CD14-positive monocyte (primary cell): Measurements from ENCODE around the gene VAV2. TPM values are rescaled to one million over a fixed set of nuclear protein-coding genes. Genes with fewer than 3 reads are reported as not detected.

Experiments used
- DNase-seq, 3 donors: peaks; one replicate each; pipeline ENCODE4 v3.0.0-alpha.2; 2011 to 2022
- H2AFZ ChIP-seq: 2 replicates; pipeline ENCODE4 v1.6.0; 2012; ENCODE audit warnings: mild to moderate bottlenecking, low read depth, low read length, inconsistent platforms; ENCODE audit not compliant: insufficient read depth, poor library complexity, severe bottlenecking
- H3K27ac ChIP-seq, 2 donors: 1 replicate in 1 of 2; 2 replicates in 1 of 2; pipeline ENCODE4 v1.5.1; 2012 to 2013; ENCODE audit warnings: low read length in 2 of 2, control low read depth in 1 of 2, inconsistent platforms in 1 of 2, low read depth in 1 of 2, mild to moderate bottlenecking in 1 of 2
- H3K27me3 ChIP-seq, 2 donors: one replicate each; pipeline versions ENCODE4 v1.6.0 to v1.6.1; 2011 to 2013; ENCODE audit warnings: low read length in 2 of 2; ENCODE audit not compliant: control insufficient read depth in 2 of 2, insufficient read depth in 2 of 2
- H3K36me3 ChIP-seq, 2 donors: replicated peaks in 1 of 2; 1 replicate in 1 of 2; 2 replicates in 1 of 2; pipeline versions ENCODE4 v1.5.1 to v1.6.1; 2012 to 2013; ENCODE audit warnings: low read length in 2 of 2, control low read depth in 1 of 2, inconsistent platforms in 1 of 2, mild to moderate bottlenecking in 1 of 2; ENCODE audit not compliant: insufficient read depth in 2 of 2, control insufficient read depth in 1 of 2
- H3K4me1 ChIP-seq, 2 donors: 1 replicate in 1 of 2; 2 replicates in 1 of 2; pipeline versions ENCODE4 v1.5.1 to v1.6.1; 2012 to 2013; ENCODE audit warnings: low read length in 2 of 2, control low read depth in 1 of 2, inconsistent platforms in 1 of 2, mild to moderate bottlenecking in 1 of 2, moderate library complexity in 1 of 2; ENCODE audit not compliant: insufficient read depth in 2 of 2, control insufficient read depth in 1 of 2
- H3K4me2 ChIP-seq: replicated peaks from 2 replicates; pipeline ENCODE3; 2012; ENCODE audit warnings: low read length, moderate library complexity, mild to moderate bottlenecking; ENCODE audit not compliant: poor library complexity, severe bottlenecking; ENCODE audit errors: extremely low read depth
- H3K4me3 ChIP-seq, 3 experiments: fragments of 200-600 bp in 1 of 3; sonication (generic) in 1 of 3; replicated peaks in 1 of 3; 1 replicate in 2 of 3; 2 replicates in 1 of 3; pipeline ENCODE4 v1.5.1; 2011 to 2013; ENCODE audit warnings: low read length in 3 of 3, mild to moderate bottlenecking in 3 of 3, control low read depth in 2 of 3, low read depth in 2 of 3, inconsistent platforms in 1 of 3, moderate library complexity in 1 of 3
- H3K79me2 ChIP-seq: 2 replicates; pipeline ENCODE4 v1.6.0; 2012; ENCODE audit warnings: mild to moderate bottlenecking, control low read depth, inconsistent platforms, low read length, moderate library complexity; ENCODE audit not compliant: insufficient read depth
- H3K9ac ChIP-seq: 2 replicates; pipeline ENCODE4 v1.6.0; 2017; ENCODE audit warnings: low read length, mild to moderate bottlenecking; ENCODE audit not compliant: insufficient read depth, poor library complexity, severe bottlenecking
- H3K9me3 ChIP-seq, 2 donors: replicated peaks in 1 of 2; 1 replicate in 1 of 2; 2 replicates in 1 of 2; pipeline versions ENCODE4 v1.5.1 to v1.6.1; 2012 to 2013; ENCODE audit warnings: low read length in 2 of 2, control low read depth in 1 of 2; ENCODE audit not compliant: control insufficient read depth in 1 of 2, insufficient read depth in 1 of 2
- H4K20me1 ChIP-seq: 2 replicates; pipeline ENCODE4 v1.6.0; 2012; ENCODE audit warnings: mild to moderate bottlenecking, low read length, control low read depth, moderate library complexity; ENCODE audit not compliant: insufficient read depth
- H3K27ac Mint-ChIP-seq, 7 donors: one replicate each; pipeline ENCODE4 v1.8.0; 2020; ENCODE audit warnings: mild to moderate bottlenecking in 7 of 7, mixed read lengths in 7 of 7, moderate library complexity in 6 of 7, inconsistent platforms in 2 of 7
- H3K27me3 Mint-ChIP-seq, 3 donors: one replicate each; pipeline ENCODE4 v1.8.0; 2021 to 2022; ENCODE audit warnings: low read depth in 3 of 3, mild to moderate bottlenecking in 3 of 3, mixed read lengths in 3 of 3, moderate library complexity in 3 of 3, inconsistent platforms in 1 of 3
- H3K36me3 Mint-ChIP-seq, 2 donors: one replicate each; pipeline ENCODE4 v1.8.0; 2020; ENCODE audit warnings: mixed read lengths in 2 of 2, inconsistent platforms in 1 of 2, mild to moderate bottlenecking in 1 of 2
- H3K4me1 Mint-ChIP-seq: one replicate; pipeline ENCODE4 v1.8.0; 2020; ENCODE audit warnings: mild to moderate bottlenecking, mixed read lengths
- H3K4me3 Mint-ChIP-seq, 2 donors: one replicate each; pipeline ENCODE4 v1.8.0; 2020; ENCODE audit warnings: mild to moderate bottlenecking in 2 of 2, mixed read lengths in 2 of 2, moderate library complexity in 1 of 2
- H3K9me3 Mint-ChIP-seq, 7 donors: one replicate each; pipeline ENCODE4 v1.8.0; 2020 to 2022; ENCODE audit warnings: mixed read lengths in 7 of 7, mild to moderate bottlenecking in 6 of 7, moderate library complexity in 6 of 7, inconsistent platforms in 2 of 7
- WGBS: methylation state at CpG from one replicate; pipeline ENCODE4 v1.1.5; 2013; ENCODE audit warnings: missing lambda C conversion rate; ENCODE audit not compliant: insufficient coverage; 5-methylcytosine and 5-hydroxymethylcytosine counted together
- intact Hi-C, 2 donors: fragments of 100-400 bp; cut with micrococcal nuclease; formaldehyde crosslinking; loops; one replicate each; pipeline versions ENCODE4 v1.15.0 to v1.15.1; 2023
- polyA plus RNA-seq, 3 donors: library from polyadenylated mRNA; depleted of rRNA in 1 of 3; unstranded in 2 of 3; stranded (reverse) in 1 of 3; fragments of 300-500 nt in 2 of 3; fragments of >200 nt in 1 of 3; fragmentation: Illumina TruSeq in 2 of 3; gene quantifications; 1 replicate in 2 of 3; 2 replicates in 1 of 3; pipeline ENCODE4 v1.2.3, GENCODE V29; 2012 to 2021
- TF ChIP-seq, protein P1 (sequence below): fragments of 200-600 bp; IDR thresholded peaks from one replicate; pipeline ENCODE4 v1.8.0; 2022; ENCODE audit warnings: antibody characterized with exemption, mild to moderate bottlenecking

Gene VAV2
- polyA plus RNA-seq, 3 donors: 2.3 to 13.6 (median 2.3) TPM

DNA sequence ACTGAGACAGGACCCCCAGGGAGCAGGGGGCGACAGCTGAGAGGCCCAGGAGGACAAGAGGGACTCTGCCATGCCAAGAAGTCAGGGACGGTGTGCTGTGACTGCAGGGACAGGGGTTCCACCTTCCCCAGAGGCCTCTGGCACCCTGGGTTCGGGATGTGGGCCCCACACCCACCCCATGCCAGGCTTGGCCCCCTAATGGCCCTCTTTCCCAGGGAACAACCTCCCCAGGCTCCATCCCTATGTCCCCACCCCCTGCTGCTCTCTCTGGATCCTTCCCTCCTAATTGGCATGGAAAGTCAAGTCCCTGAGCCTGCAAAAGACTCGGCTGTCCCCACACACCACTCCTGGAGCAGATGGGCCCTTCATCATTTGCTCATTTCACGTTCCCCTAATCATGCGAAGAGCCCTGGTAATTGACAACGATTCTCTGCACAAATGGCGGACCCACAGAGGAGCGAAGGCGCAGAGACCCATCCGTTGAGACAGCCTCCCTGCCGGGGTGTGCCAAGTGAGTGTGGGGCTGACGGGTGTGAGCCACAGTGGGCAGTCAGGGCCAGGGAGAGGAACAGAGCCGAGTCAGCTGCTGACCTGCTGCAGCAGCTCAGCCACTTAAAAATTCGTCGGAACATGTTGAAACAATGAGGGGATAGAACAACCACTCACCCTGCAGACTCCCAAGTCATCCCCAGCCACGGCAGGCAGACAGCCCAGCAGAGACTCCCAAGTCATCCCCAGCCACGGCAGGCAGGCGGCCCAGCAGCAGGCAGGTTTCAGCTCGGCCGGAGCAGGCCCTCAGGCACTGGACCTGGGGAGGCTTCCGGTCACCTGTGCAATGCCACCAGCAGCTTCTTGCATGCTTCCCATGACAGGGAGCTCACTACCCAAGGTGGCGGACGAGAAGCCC, 109.0 kb downstream of the VAV2 start:
- WGBS: 96% methylated on average over 24 of the region's 24 CpGs
- Histone ChIP-seq H4K20me1 (peaks cover 49% of the 10 kb centered on the region), H3K79me2 (no peaks in the 10 kb centered on the region), H2AFZ (no peak overlapping the region), H3K9me3 (no peaks in the 10 kb centered on the region), H3K4me1 (no peaks in the 10 kb centered on the region), H3K4me2 (no peak overlapping the region), H3K36me3 (peaks cover 0 to 3% of the 10 kb centered on the region in 2 donors), H3K9ac (no peak overlapping the region), H3K27me3 (no peaks in the 10 kb centered on the region), H3K4me3 (no peak overlapping the region), H3K27ac (no peak overlapping the region)
- Mint-ChIP-seq H3K27ac (peak overlapping the region in 2 of 7 donors; percentile 4 to 6), H3K4me1 (peaks cover 2% of the 10 kb centered on the region), H3K9me3 (peaks cover 0 to 2% (median 0%) of the 10 kb centered on the region in 7 donors), H3K27me3 (peaks cover 0 to 7% (median 6%) of the 10 kb centered on the region in 3 donors), H3K4me3 (no peak overlapping the region), H3K36me3 (peaks cover 3 to 5% of the 10 kb centered on the region in 2 donors)
- intact Hi-C loops: no loop called here
- DNase-seq: no peak
- TF ChIP-seq, protein P1, sequence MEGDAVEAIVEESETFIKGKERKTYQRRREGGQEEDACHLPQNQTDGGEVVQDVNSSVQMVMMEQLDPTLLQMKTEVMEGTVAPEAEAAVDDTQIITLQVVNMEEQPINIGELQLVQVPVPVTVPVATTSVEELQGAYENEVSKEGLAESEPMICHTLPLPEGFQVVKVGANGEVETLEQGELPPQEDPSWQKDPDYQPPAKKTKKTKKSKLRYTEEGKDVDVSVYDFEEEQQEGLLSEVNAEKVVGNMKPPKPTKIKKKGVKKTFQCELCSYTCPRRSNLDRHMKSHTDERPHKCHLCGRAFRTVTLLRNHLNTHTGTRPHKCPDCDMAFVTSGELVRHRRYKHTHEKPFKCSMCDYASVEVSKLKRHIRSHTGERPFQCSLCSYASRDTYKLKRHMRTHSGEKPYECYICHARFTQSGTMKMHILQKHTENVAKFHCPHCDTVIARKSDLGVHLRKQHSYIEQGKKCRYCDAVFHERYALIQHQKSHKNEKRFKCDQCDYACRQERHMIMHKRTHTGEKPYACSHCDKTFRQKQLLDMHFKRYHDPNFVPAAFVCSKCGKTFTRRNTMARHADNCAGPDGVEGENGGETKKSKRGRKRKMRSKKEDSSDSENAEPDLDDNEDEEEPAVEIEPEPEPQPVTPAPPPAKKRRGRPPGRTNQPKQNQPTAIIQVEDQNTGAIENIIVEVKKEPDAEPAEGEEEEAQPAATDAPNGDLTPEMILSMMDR: no peak

DNA sequence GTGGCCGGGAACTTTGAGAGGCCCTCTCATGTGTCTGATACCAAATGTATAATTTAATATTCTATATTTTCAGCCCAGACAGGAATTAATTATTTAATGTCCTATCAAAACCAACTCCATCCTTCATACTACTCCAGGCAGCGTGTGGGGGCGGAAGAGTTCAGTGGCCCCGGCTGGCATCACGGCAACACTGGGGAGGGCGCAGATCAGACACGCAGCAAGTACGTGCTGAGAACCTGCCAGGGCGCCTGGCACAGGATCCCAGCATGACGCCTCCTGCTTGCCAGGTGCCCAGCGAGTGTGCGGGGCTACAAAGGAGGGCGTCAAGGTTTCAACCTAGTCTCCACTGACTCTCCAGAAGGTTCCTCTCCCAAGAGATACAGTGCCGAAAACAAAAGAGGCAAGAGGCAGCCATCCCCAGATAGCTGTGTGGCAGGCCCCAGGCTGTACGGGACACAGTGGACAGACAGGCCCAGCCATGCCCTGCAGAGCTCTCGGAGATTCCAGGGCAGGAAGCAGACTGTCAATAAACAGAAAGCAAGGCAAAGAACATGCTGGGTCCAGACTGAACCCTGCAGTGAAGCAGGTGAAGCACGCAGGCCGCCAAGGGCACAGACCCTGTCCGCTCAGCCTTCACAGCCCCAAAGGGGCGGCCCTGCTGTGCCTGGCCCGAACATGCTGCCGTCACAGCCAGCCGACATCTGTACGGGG, 110.3 kb downstream of the VAV2 start:
- Histone ChIP-seq H3K4me3 (no peak overlapping the region), H3K27ac (no peak overlapping the region), H3K9ac (no peak overlapping the region), H2AFZ (no peak overlapping the region), H3K79me2 (no peaks in the 10 kb centered on the region), H3K9me3 (no peaks in the 10 kb centered on the region), H3K4me2 (no peak overlapping the region), H3K27me3 (no peaks in the 10 kb centered on the region), H4K20me1 (peaks cover 54% of the 10 kb centered on the region), H3K4me1 (no peaks in the 10 kb centered on the region), H3K36me3 (no peaks in the 10 kb centered on the region)
- Mint-ChIP-seq H3K27ac (peak overlapping the region in 3 of 7 donors; percentile 28 to 53 (median 53)), H3K36me3 (peaks cover 3 to 5% of the 10 kb centered on the region in 2 donors), H3K27me3 (peaks cover 0 to 8% (median 6%) of the 10 kb centered on the region in 3 donors), H3K4me1 (peaks cover 2% of the 10 kb centered on the region), H3K9me3 (peaks cover 0 to 2% (median 0%) of the 10 kb centered on the region in 7 donors), H3K4me3 (no peak overlapping the region)
- 98% methylated on average over 19 of the region's 24 CpGs for WGBS
- TF ChIP-seq, protein P1: no peak
- intact Hi-C loops: no loop called here
- DNase-seq: no peak
